Myocyte (in vitro differentiated cells): ENCODE data around the gene ENPP4. TPM values are rescaled to one million over a fixed set of nuclear protein-coding genes. Genes with fewer than 3 reads are reported as not detected.

Experiments
- total RNA-seq: library from RNA; depleted of rRNA; stranded (reverse); fragments of >200 nt; gene quantifications from 2 replicates; pipeline ENCODE4 v1.2.3, GENCODE V29; 2014

ENPP4 gene
- total RNA-seq, 1 donor from 2014 or later = 7.3 TPM

Other genes starting within 250 kb of the ENPP4 start
- 0.03 TPM in 1 of 2 replicates, not detected in the other for gene CLIC5, start 114.1 kb upstream of the ENPP4 start, total RNA-seq
- 0.35 and 0.42 TPM in 2 replicates for gene ENPP5, start 41.0 kb downstream of the ENPP4 start, total RNA-seq